ENCODE results near the gene FAM168A.

The FAM168A gene

DNA sequence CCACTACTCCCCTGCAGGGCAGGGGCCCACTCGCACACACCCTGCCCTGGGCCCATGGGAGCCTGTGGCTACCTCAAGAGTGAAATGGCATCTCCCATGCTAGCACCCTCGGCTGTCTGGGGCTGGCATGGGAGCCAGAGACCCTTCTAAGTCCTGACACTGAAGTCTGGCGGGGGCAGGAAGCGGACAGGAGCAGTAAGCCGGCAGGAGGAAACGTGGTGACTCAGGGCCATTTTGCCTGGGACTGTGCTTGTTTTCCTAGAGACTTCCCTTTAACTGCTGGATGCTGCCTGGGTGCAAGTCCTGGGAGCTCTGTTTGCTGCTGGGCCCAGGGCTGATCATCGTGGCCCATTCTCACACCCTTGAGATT lies 204.9 kb downstream of the FAM168A start:
- Histone ChIP-seq H3K9me3 (ENCODE audit: insufficient read depth, low read depth, low read length) (no peaks in the 10 kb centered on the region), H3K27me3 (ENCODE audit: insufficient read depth, low read length) (no peaks in the 10 kb centered on the region), H3K36me3 (ENCODE audit: insufficient read depth, low read length) (no peaks in the 10 kb centered on the region; the same call in 1 of the 2 replicates), H3K4me3 (ENCODE audit: low read length) (no peak overlapping the region), H3K4me1 (ENCODE audit: insufficient read depth, low read length) (no peaks in the 10 kb centered on the region), H3K27ac (ENCODE audit: low read depth, low read length) (no peak overlapping the region), H3K9ac (ENCODE audit: low read depth, low read length) (0 out of 2 replicates have a peak overlapping the region, but pooled peaks have one; percentile 6)
- WGBS: 90% methylated on average over 7 of the region's 7 CpGs

DNA sequence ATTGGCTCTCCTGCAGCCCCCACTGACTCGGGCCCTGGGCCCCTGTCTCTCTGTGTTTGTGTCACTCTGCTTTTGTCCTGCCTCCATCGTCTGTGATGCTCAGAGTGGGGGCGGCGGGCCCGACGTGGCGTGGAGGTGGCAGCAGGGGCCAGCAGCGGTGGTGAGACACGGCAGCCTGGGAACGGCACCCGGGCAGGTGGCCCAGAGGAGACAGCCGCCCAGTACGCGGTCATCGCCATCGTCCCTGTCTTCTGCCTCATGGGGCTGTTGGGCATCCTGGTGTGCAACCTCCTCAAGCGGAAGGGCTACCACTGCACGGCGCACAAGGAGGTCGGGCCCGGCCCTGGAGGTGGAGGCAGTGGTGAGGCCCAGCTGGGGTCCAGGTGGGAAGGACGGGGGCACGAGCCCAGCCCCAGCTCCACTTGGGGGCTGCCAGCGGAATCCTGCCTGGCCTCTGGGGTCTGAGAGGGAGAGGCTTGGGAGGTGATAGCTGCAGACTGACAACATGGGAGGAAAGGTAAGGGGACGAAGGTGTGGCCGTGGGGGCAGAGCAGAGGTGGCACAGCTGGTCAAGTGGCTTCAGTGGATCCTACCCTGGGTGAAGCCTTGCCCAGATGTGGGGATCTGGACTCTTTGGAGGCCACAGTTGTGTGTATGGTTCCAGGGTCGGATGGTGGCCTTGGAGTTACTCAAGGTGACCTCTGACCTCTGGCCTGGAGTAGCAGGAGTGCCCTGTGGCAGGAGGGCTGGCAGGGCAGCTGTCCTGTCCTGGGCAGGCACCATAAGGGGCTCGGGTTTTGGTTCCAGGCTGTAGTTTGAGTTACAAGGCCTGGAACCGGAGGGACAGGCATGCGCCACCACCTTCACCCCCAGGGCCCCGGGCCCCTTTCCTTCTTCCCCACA lies 205.6 kb downstream of the FAM168A start:
- Histone ChIP-seq H3K9ac (ENCODE audit: low read depth, low read length) (no peak overlapping the region), H3K4me1 (ENCODE audit: insufficient read depth, low read length) (no peaks in the 10 kb centered on the region), H3K27ac (ENCODE audit: low read depth, low read length) (no peak overlapping the region), H3K36me3 (ENCODE audit: insufficient read depth, low read length) (no peaks in the 10 kb centered on the region; the same call in 1 of the 2 replicates), H3K27me3 (ENCODE audit: insufficient read depth, low read length) (no peaks in the 10 kb centered on the region), H3K4me3 (ENCODE audit: low read length) (no peak overlapping the region), H3K9me3 (ENCODE audit: insufficient read depth, low read depth, low read length) (no peaks in the 10 kb centered on the region)
- 93% methylated on average over 31 of the region's 31 CpGs for WGBS

DNA sequence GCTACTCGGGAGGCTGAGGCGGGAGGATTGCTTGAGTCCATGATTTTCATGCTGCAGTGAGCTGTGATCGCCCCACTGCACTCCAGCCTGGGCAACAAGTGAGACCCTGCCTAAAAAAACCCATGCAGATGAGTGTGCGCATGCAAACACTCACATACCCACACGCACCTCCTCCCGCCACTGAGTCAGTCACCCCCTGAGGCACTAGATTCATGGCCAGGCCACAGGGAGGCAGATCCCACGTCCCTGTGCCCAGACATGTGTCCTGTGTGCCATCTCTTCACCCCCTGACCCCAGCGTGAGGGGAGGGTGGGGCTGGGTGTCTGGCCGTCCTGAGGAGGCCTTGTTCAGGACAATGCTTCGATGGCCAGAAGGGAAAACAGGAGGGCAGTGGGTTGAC lies 206.2 kb downstream of the FAM168A start:
- no peak overlapping the region for H3K27ac ChIP-seq (ENCODE audit: low read depth, low read length)
- no peaks in the 10 kb centered on the region for H3K9me3 ChIP-seq (ENCODE audit: insufficient read depth, low read depth, low read length)
- H3K27me3 ChIP-seq (ENCODE audit: insufficient read depth, low read length): no peaks in the 10 kb centered on the region
- no peaks in the 10 kb centered on the region for H3K4me1 ChIP-seq (ENCODE audit: insufficient read depth, low read length)
- no peak overlapping the region for H3K4me3 ChIP-seq (ENCODE audit: low read length)
- no peak overlapping the region for H3K9ac ChIP-seq (ENCODE audit: low read depth, low read length)
- WGBS: 89% methylated on average over 10 of the region's 10 CpGs
- H3K36me3 ChIP-seq (ENCODE audit: insufficient read depth, low read length): no peaks in the 10 kb centered on the region; the same call in 1 of the 2 replicates

DNA sequence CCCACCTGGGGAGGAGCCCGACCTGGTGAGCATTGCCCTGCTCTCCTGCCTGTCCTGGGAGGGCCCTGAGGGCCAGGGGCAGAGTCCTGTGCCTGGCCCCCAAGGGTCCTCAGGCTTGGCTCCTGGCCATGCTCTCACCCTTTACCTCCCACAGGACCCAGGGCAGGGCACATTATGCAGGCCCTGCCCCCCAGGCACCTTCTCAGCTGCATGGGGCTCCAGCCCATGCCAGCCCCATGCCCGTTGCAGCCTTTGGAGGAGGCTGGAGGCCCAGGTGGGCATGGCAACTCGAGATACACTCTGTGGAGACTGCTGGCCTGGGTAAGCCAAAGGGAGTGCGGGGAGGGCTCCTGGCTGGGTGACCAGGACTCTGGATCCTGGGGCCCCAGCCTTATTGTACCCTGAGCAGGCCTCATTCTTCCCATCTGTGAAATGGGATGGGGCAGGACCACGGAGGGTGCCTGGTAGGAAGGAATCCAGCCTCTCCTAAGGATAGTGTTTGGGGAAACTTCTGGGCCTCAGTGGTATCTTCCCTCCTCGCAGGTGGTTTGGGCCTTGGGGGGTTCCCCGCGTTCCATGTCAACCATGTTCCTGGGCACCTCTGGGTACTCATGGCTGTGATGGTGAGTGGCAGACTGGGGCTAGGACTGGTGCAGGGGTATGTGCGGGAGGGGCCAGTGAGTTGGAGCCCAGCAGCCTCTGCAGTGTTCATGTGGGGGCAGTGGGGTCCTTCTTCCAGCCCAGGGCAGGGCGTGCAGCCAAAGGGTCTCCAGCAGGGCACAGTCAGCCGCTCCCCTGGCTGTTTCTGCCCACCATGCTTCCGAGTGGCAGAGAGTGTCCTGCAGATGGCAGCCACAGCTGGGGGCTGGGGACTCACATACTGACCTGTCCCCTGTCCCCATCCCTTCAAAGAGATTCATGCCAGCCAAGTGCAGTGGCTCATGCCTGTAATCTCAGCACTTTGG lies 207.0 kb downstream of the FAM168A start:
- Histone ChIP-seq H3K27ac (ENCODE audit: low read depth, low read length) (no peak overlapping the region), H3K27me3 (ENCODE audit: insufficient read depth, low read length) (no peaks in the 10 kb centered on the region), H3K4me3 (ENCODE audit: low read length) (no peak overlapping the region), H3K9me3 (ENCODE audit: insufficient read depth, low read depth, low read length) (no peaks in the 10 kb centered on the region), H3K4me1 (ENCODE audit: insufficient read depth, low read length) (no peaks in the 10 kb centered on the region), H3K9ac (ENCODE audit: low read depth, low read length) (no peak overlapping the region), H3K36me3 (ENCODE audit: insufficient read depth, low read length) (no peaks in the 10 kb centered on the region; the same call in 1 of the 2 replicates)
- WGBS: 93% methylated on average over 12 of the region's 12 CpGs

DNA sequence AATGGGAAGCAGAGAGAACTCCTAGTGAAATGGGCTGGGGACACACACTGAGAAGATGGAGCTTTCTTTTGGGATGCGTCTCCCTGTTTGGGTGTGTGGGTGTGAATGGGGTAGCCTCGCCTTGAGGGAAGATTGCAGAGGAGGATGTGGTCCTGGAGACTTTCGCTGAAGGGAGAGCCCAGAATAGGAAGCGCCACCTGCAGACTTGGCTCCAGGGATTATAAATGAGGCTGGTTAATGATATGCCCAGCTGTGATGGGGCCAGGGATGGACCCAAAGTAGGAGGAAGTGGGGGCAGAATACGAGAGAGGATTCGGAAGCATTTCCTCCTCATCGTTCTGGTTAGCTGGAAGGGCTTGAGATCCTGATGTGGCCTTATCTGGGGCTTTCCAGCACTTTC lies 208.0 kb downstream of the FAM168A start:
- Histone ChIP-seq H3K4me3 (ENCODE audit: low read length) (no peak overlapping the region), H3K27me3 (ENCODE audit: insufficient read depth, low read length) (no peaks in the 10 kb centered on the region), H3K36me3 (ENCODE audit: insufficient read depth, low read length) (no peaks in the 10 kb centered on the region; the same call in 1 of the 2 replicates), H3K9me3 (ENCODE audit: insufficient read depth, low read depth, low read length) (no peaks in the 10 kb centered on the region), H3K27ac (ENCODE audit: low read depth, low read length) (no peak overlapping the region), H3K4me1 (ENCODE audit: insufficient read depth, low read length) (no peaks in the 10 kb centered on the region), H3K9ac (ENCODE audit: low read depth, low read length) (no peak overlapping the region)
- 89% methylated on average over 7 of the region's 7 CpGs for WGBS

DNA sequence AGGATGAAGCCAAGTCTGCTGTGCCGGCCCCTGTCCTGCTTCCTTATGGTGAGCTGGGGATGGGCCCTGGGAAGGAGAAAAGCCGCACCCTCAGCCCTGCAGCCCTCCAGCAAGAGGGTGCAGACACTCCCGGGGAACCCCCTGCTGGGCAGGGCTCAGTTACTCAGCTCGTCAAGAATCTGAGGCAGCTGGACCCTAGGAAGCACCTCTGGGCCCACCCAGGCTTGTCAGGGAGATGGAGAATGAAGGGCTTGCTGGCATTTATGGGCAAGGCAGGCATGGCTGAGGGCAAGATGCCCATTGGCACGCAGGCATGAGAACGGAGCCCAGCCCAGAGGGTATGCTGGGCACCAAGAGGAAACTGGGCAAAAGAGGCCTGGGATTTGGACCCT lies 208.8 kb downstream of the FAM168A start:
- Histone ChIP-seq H3K4me1 (ENCODE audit: insufficient read depth, low read length) (no peaks in the 10 kb centered on the region), H3K36me3 (ENCODE audit: insufficient read depth, low read length) (no peaks in the 10 kb centered on the region; the same call in 1 of the 2 replicates)

DNA sequence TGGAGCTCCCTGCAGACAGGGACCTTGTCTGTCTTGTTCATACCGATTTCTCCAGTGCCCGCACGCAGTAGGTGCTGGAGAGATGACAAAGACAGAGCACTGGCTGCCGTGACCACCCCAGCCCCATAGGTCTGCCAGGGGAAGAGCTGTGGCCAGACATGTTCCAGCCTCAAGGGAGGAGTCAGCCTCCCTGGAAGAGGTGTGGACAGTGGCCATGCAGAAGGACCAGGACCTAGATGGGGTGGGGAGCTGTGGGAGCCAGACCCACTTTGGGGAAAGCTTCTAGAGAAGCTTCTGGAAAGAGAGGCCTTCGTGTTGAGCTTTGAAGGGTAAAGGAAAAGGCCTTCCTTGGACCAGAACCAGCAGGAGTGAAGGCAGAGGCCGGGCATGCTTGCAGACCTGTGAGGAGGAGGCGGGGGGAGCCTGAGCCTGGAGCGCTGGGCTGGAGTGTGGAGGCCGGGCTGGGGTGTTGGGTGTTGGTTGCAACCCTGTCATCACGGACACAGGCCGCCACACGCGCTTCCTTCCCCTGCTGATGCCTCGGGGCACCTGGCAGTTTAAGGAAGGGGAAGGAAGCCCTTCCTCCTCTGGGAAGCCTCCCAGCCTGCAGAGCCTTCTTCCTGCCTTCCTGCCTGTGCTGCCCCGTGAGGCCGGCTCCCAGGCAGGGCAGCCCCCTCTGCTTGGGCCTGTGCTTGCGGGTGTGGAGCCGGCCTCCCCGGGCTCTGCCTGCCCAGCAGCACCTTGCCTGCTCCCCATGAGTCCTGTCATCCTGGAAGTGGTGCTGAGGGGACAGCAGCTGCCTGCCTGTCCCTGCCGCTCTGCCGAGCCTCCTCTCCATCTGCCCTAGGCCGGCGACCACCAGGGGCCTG lies 209.4 kb downstream of the FAM168A start:
- H3K9ac ChIP-seq (ENCODE audit: low read depth, low read length): no peak overlapping the region

More for the DNA sequence above, 208.8 kb downstream of the FAM168A start:
- H3K27ac ChIP-seq (ENCODE audit: low read depth, low read length): no peak overlapping the region
- H3K9ac ChIP-seq (ENCODE audit: low read depth, low read length): no peak overlapping the region
- H3K9me3 ChIP-seq (ENCODE audit: insufficient read depth, low read depth, low read length): no peaks in the 10 kb centered on the region
- no peaks in the 10 kb centered on the region for H3K27me3 ChIP-seq (ENCODE audit: insufficient read depth, low read length)
- 89% methylated on average over 6 of the region's 6 CpGs for WGBS
- H3K4me3 ChIP-seq (ENCODE audit: low read length): no peak overlapping the region

DNA sequence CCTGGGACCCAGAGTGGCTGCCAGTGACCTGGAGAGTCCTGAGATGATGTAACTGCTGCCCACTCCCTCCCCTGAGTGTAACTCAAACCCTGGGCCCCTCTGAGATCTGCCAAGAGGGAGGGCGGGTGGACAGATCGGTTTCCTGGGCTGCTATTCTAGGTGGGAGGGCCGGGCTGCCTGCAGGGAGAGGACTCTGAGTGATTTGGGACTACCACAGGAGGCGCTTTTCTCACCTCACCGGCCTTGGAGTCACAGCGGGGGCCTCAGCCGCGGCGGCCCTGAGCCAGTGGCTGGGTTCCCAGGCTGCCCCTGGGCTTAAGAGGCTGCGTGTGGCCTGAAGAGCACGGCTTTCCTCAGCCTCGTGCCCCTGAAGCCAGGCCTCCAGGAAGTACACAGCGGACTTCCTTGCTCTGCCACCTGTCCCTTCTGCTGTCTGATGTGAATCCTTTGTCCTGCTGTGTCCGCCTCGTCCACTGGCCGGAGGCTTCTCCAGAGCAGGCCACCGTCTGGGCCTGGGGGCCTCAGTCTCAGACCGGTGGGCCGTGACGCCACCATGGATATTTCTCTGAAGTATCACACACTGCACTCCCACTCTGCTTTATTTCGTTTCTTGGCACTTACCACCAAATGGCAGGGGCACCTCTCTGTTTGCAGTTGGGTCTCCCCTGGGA lies 210.2 kb downstream of the FAM168A start:
- WGBS: 82% methylated on average over 21 of the region's 21 CpGs
- no peak overlapping the region for H3K27ac ChIP-seq (ENCODE audit: low read depth, low read length)
- H3K27me3 ChIP-seq (ENCODE audit: insufficient read depth, low read length): no peaks in the 10 kb centered on the region
- H3K9me3 ChIP-seq (ENCODE audit: insufficient read depth, low read depth, low read length): no peaks in the 10 kb centered on the region
- H3K9ac ChIP-seq (ENCODE audit: low read depth, low read length): no peak overlapping the region
- no peaks in the 10 kb centered on the region for H3K36me3 ChIP-seq (ENCODE audit: insufficient read depth, low read length)
- no peak overlapping the region for H3K4me3 ChIP-seq (ENCODE audit: low read length)
- no peaks in the 10 kb centered on the region; the same call in 1 of the 2 replicates for H3K4me1 ChIP-seq (ENCODE audit: insufficient read depth, low read length)

More for the DNA sequence above, 209.4 kb downstream of the FAM168A start:
- H3K4me1 ChIP-seq (ENCODE audit: insufficient read depth, low read length): no peaks in the 10 kb centered on the region
- H3K4me3 ChIP-seq (ENCODE audit: low read length): no peak overlapping the region
- H3K36me3 ChIP-seq (ENCODE audit: insufficient read depth, low read length): no peaks in the 10 kb centered on the region
- WGBS: 83% methylated on average over 23 of the region's 23 CpGs
- H3K9me3 ChIP-seq (ENCODE audit: insufficient read depth, low read depth, low read length): no peaks in the 10 kb centered on the region
- H3K27me3 ChIP-seq (ENCODE audit: insufficient read depth, low read length): no peaks in the 10 kb centered on the region
- no peak overlapping the region for H3K27ac ChIP-seq (ENCODE audit: low read depth, low read length)

DNA sequence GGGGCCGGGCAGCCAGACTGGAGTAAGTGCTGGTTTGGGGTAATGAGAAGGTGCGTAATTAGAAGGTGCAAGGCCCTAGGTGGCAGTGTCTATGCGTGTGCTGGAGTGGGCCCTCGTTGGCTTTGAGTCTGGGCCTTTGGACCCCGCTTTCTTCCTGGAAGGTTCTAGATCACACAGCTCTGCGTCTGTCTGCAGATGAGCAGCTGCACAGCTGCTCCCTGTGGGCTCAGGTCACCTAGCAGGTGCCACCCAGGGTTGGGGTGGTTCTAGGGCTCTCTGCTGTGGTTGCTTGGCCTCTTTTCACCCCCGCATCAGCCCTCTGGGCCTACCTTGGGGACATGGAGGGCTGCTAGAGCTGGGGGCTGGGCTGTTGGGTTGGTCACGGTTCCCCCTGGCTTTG lies 211.4 kb downstream of the FAM168A start:
- no peaks in the 10 kb centered on the region for H3K9me3 ChIP-seq (ENCODE audit: insufficient read depth, low read depth, low read length)
- H3K4me1 ChIP-seq (ENCODE audit: insufficient read depth, low read length): no peaks in the 10 kb centered on the region; the same call in 1 of the 2 replicates
- no peaks in the 10 kb centered on the region for H3K27me3 ChIP-seq (ENCODE audit: insufficient read depth, low read length)
- H3K27ac ChIP-seq (ENCODE audit: low read depth, low read length): no peak overlapping the region
- H3K36me3 ChIP-seq (ENCODE audit: insufficient read depth, low read length): no peaks in the 10 kb centered on the region
- WGBS: 95% methylated on average over 8 of the region's 8 CpGs
- no peak overlapping the region for H3K9ac ChIP-seq (ENCODE audit: low read depth, low read length)
- H3K4me3 ChIP-seq (ENCODE audit: low read length): no peak overlapping the region

DNA sequence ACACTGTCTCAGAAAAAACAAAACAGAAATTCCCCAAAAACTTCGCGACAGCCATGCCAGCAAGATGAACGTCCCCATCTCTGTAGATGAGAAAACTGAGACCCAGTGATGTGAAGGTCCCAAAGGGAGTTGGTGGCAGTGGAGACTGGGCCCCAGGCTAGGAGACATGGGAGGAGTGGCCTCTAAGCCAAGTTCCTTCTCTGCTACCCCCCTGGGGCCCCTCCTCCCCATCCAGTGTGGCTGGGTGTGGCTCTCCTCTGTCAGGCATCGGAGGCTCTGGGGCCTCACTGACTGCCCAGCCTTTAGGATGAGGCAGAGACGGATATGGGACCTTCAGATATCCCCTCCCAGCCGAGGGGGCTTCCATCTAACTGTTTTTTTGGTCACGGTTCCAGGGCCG lies 211.9 kb downstream of the FAM168A start:
- Histone ChIP-seq H3K36me3 (ENCODE audit: insufficient read depth, low read length) (no peaks in the 10 kb centered on the region), H3K4me3 (ENCODE audit: low read length) (no peak overlapping the region), H3K27ac (ENCODE audit: low read depth, low read length) (no peak overlapping the region), H3K4me1 (ENCODE audit: insufficient read depth, low read length) (no peaks in the 10 kb centered on the region; the same call in 1 of the 2 replicates), H3K9ac (ENCODE audit: low read depth, low read length) (no peak overlapping the region), H3K27me3 (ENCODE audit: insufficient read depth, low read length) (no peaks in the 10 kb centered on the region), H3K9me3 (ENCODE audit: insufficient read depth, low read depth, low read length) (no peaks in the 10 kb centered on the region)
- 90% methylated on average over 8 of the region's 8 CpGs for whole genome bisulfite sequencing
